SK-N-SH (cell line): ENCODE data around the gene RAB8A.

Experiments
- CHD2 ChIP-seq: fragments of 150-350 bp; IDR thresholded peaks from 2 replicates; pipeline ENCODE4 v1.6.1; 2018; ENCODE audit warnings: low read length; ENCODE audit not compliant: partially characterized antibody
- CTCF ChIP-seq: fragments of 200-600 bp; sonication (generic); IDR thresholded peaks from 2 replicates; pipeline ENCODE4 v1.6.1; 2017; ENCODE audit warnings: antibody characterized with exemption, mild to moderate bottlenecking, moderate library complexity
- EP300 ChIP-seq, 2 experiments: IDR thresholded peaks; 2 replicates each; pipeline versions ENCODE4 v1.4.0 to v1.6.1; 2012; ENCODE audit warnings: borderline replicate concordance in 1 of 2, low read depth in 1 of 2, low read length in 1 of 2
- EZH2phosphoT487 ChIP-seq: fragments of 200-600 bp; sonication (generic); IDR thresholded peaks from 2 replicates; pipeline ENCODE4 v1.6.1; 2017; ENCODE audit warnings: low read depth, mixed run types, mild to moderate bottlenecking, antibody characterized with exemption, moderate library complexity, borderline replicate concordance
- JUND ChIP-seq: IDR thresholded peaks from 2 replicates; pipeline ENCODE4 v1.4.0; 2012
- NFIC ChIP-seq: IDR thresholded peaks from 2 replicates; pipeline ENCODE4 v1.4.0; 2012; ENCODE audit warnings: borderline replicate concordance
- POLR2AphosphoS5 ChIP-seq: IDR thresholded peaks from 2 replicates; pipeline ENCODE4 v1.6.1; 2012; ENCODE audit warnings: low read depth, low read length
- RCOR1 ChIP-seq: fragments of 150-350 bp; IDR thresholded peaks from 2 replicates; pipeline ENCODE4 v1.6.1; 2017; ENCODE audit warnings: antibody characterized with exemption, low read length
- YY1 ChIP-seq: IDR thresholded peaks from 2 replicates; pipeline ENCODE4 v1.4.0; 2012; ENCODE audit warnings: low read depth, mild to moderate bottlenecking
- ZBTB33 ChIP-seq: IDR thresholded peaks from 2 replicates; pipeline ENCODE4 v1.4.0; 2012; ENCODE audit warnings: low read depth, borderline replicate concordance

DNA sequence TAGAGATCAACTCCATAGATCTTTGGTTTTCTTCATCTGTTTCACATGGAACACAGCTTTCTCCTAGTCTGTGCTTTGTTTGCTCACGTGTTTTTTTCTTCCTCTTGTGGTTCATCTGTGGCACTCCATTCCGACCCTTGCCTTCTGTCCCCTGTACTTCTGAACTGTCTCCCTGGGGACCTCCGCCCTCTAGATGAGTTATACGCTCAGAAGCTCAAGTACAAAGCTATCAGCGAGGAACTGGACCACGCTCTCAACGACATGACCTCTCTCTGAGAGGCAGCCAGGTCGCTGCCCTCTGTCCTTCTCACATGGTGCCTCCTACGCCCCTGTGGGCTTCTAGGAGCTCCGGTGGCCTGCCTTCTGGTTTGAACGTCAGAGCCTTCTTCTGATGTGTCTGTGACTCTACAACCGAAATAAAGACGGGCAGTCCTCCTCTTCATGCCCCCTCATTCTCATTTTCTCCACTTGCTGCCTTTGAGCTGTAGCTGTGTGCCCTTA is 16.6 kb upstream of the RAB8A start:
- TF ChIP-seq ZBTB33 (no peak), YY1 (no peak), CTCF (no peak), EP300 (IDR thresholded peaks at IDR 0.05; ENCODE audit: borderline replicate concordance in 1 of 2, low read depth in 1 of 2, low read length in 1 of 2) (no peak), POLR2AphosphoS5 (no peak), NFIC (no peak), RCOR1 (no peak), CHD2 (no peak), EZH2phosphoT487 (no peak), JUND (no peak)
